K562 (cell line): Measurements from ENCODE around the gene SPAG4. TPM values are rescaled to one million over a fixed set of nuclear protein-coding genes. Genes with fewer than 3 reads are reported as not detected.
A peak's percentile ranks its signal among the peaks of the same experiment; 100 is the strongest.

Source experiments
- ATAC-seq: fragments of 200-7000 bp; cut with Tn5 transposase; 3 replicates; pipeline ENCODE4 v1.9.1; 2020; ENCODE audit warnings: moderate library complexity
- BruUV-seq: library from RNA; stranded (reverse); fragments of 400-500 nt; replicated peaks from 2 replicates; lab custom pipeline; 2021; lab: Mats Ljungman, UMichigan
- CTCF ChIA-PET: fragments of 300-600 bp; formaldehyde crosslinking; extraction: SDS; loops from one replicate; lab custom pipeline; 2021; ENCODE audit warnings: low intra/inter-chr PET ratio; lab: Yijun Ruan, JAX
- POLR2A ChIA-PET: fragments of 300-600, 350-650 bp; sonication (Branson Sonifier 250); formaldehyde crosslinking; extraction: SDS; loops from one replicate; lab custom pipeline; 2021; ENCODE audit warnings: antibody characterized with exemption, inconsistent platforms; lab: Yijun Ruan, JAX
- DNase-seq, 4 experiments: peaks; one replicate each; pipeline versions ENCODE4 v3.0.0 to v3.0.0-alpha.2; 2011 to 2018; ENCODE audit warnings: low spot score in 3 of 4, mixed read lengths in 3 of 4; ENCODE audit errors: extremely low read depth in 1 of 4
- FAIRE-seq: peaks from 2 replicates; lab custom pipeline; 2011; peaks lifted over from hg19 to GRCh38; lab: Jason Lieb, UNC
- H2AFZ ChIP-seq: 2 replicates; pipeline ENCODE4 v1.6.0; 2011; ENCODE audit warnings: low read depth, low read length, control low read depth, inconsistent platforms
- H3K27ac ChIP-seq: fragments of 200-600 bp; 3 replicates; pipeline ENCODE4 v1.8.0; 2011; ENCODE audit warnings: low read depth, mild to moderate bottlenecking, control low read depth, inconsistent platforms, low read length, moderate library complexity, mixed read lengths; ENCODE audit errors: extremely low read depth
- H3K27me3 ChIP-seq, 2 experiments: fragments of 300-600 bp in 1 of 2; 2 replicates in 1 of 2; 3 replicates in 1 of 2; pipeline versions ENCODE4 v1.6.0 to v1.8.0; 2011; ENCODE audit warnings: inconsistent platforms in 2 of 2, low read length in 2 of 2, mild to moderate bottlenecking in 1 of 2, mixed read lengths in 1 of 2, moderate library complexity in 1 of 2; ENCODE audit not compliant: control insufficient read depth in 2 of 2, insufficient read depth in 2 of 2
- H3K36me3 ChIP-seq: fragments of 300-600 bp; 3 replicates; pipeline ENCODE4 v1.8.0; 2011; ENCODE audit warnings: mild to moderate bottlenecking, low read length, inconsistent platforms; ENCODE audit not compliant: control insufficient read depth, insufficient read depth
- H3K4me1 ChIP-seq, 2 experiments: fragments of 200-600 bp in 1 of 2; replicated peaks in 1 of 2; 2 replicates in 1 of 2; 3 replicates in 1 of 2; pipeline versions ENCODE4 v1.5.1 to v1.8.0; 2011; ENCODE audit warnings: inconsistent platforms in 2 of 2, low read length in 2 of 2, mild to moderate bottlenecking in 1 of 2, mixed read lengths in 1 of 2, moderate library complexity in 1 of 2; ENCODE audit not compliant: control insufficient read depth in 2 of 2, insufficient read depth in 2 of 2
- H3K4me2 ChIP-seq: 2 replicates; pipeline ENCODE4 v1.6.1; 2011; ENCODE audit warnings: low read length, control low read depth, inconsistent platforms, mixed read lengths; ENCODE audit not compliant: insufficient read depth
- H3K4me3 ChIP-seq: fragments of 200-600 bp; sonication (generic), shearing (Covaris generic); 2 replicates; pipeline ENCODE4 v1.5.1; 2016; ENCODE audit warnings: control low read depth, inconsistent platforms
- H3K79me2 ChIP-seq: fragments of 200-600 bp; 3 replicates; pipeline ENCODE4 v1.8.0; 2011; ENCODE audit warnings: low read length, inconsistent platforms; ENCODE audit not compliant: control insufficient read depth, insufficient read depth
- H3K9ac ChIP-seq, 2 experiments: 2 replicates each; pipeline versions ENCODE4 v1.6.0 to v1.6.1; 2011; ENCODE audit warnings: low read depth in 2 of 2, low read length in 2 of 2, control low read depth in 1 of 2, inconsistent platforms in 1 of 2, mild to moderate bottlenecking in 1 of 2, mixed read lengths in 1 of 2; ENCODE audit not compliant: insufficient read depth in 1 of 2
- H3K9me1 ChIP-seq: one replicate; pipeline ENCODE4 v1.6.0; 2011; ENCODE audit warnings: inconsistent platforms, mild to moderate bottlenecking, low read length, moderate library complexity; ENCODE audit not compliant: control insufficient read depth, insufficient read depth
- H3K9me3 ChIP-seq: replicated peaks from 2 replicates; pipeline ENCODE4 v1.5.1; 2011; ENCODE audit warnings: low read depth, low read length, inconsistent platforms; ENCODE audit not compliant: control insufficient read depth, insufficient read depth
- H4K20me1 ChIP-seq: replicated peaks from 2 replicates; pipeline ENCODE4 v1.6.1; 2011; ENCODE audit warnings: low read length, inconsistent platforms, mixed read lengths; ENCODE audit not compliant: control insufficient read depth, insufficient read depth
- BRF2 ChIP-seq: IDR thresholded peaks from 3 replicates; pipeline ENCODE4 v1.6.1; 2011; ENCODE audit warnings: borderline replicate concordance, mild to moderate bottlenecking; ENCODE audit not compliant: insufficient read length, insufficient read depth
- CEBPG ChIP-seq, 3 experiments: fragments of 200-800 bp in 1 of 3; sonication (Bioruptor generic) in 1 of 3; sonication (generic) in 1 of 3; formaldehyde crosslinking in 1 of 3; IDR thresholded peaks in 2 of 3; conservative IDR thresholded peaks in 1 of 3; 2 replicates each; pipeline versions ENCODE4 v1.6.1 to v1.8.0; 2016 to 2022; ENCODE audit warnings: missing compliant biosample characterization in 2 of 3, missing genetic modification characterization in 2 of 3, mild to moderate bottlenecking in 1 of 3, missing genetic modification reagents in 1 of 3
- HMBOX1 ChIP-seq: sonication (generic); IDR thresholded peaks from 2 replicates; pipeline ENCODE4 v1.6.1; 2016
- MYC ChIP-seq, 2 experiments: fragments of 250-450 bp in 1 of 2; sonication (Bioruptor Pico) in 1 of 2; IDR thresholded peaks; 2 replicates each; pipeline versions ENCODE4 v1.5.1 to v1.6.1; 2012 to 2021; ENCODE audit warnings: low read depth in 2 of 2, borderline replicate concordance in 1 of 2, improper control_type of control experiment in 1 of 2, low read length in 1 of 2, mild to moderate bottlenecking in 1 of 2, moderate library complexity in 1 of 2
- PTTG1 ChIP-seq: fragments of 450-650 bp; IDR thresholded peaks from 2 replicates; pipeline ENCODE4 v1.6.1; 2016; ENCODE audit warnings: low read depth, mild to moderate bottlenecking, missing genetic modification characterization, missing compliant biosample characterization
- RB1 ChIP-seq: fragments of 450-650 bp; IDR thresholded peaks from 2 replicates; pipeline ENCODE4 v1.6.1; 2017; ENCODE audit warnings: low read depth, mild to moderate bottlenecking
- SMAD1 ChIP-seq: fragments of 150-350 bp; IDR thresholded peaks from 2 replicates; pipeline ENCODE4 v1.6.1; 2014; ENCODE audit warnings: low read length, low read depth; ENCODE audit not compliant: partially characterized antibody
- ZEB2 ChIP-seq: fragments of 450-650 bp; IDR thresholded peaks from 2 replicates; pipeline ENCODE4 v1.6.1; 2016
- ZNF232 ChIP-seq: sonication (generic); formaldehyde crosslinking; IDR thresholded peaks from 2 replicates; pipeline ENCODE4 v1.8.0; 2022; ENCODE audit warnings: mild to moderate bottlenecking, missing genetic modification reagents
- WGBS: fragments of 100-300 bp; shearing (Covaris generic); methylation state at CpG from one replicate; pipeline ENCODE4 v1.1.6; 2016; ENCODE audit warnings: low coverage, mixed read lengths; ENCODE audit not compliant: insufficient coverage; ENCODE audit errors: missing lambda C conversion rate; 5-methylcytosine and 5-hydroxymethylcytosine counted together
- in situ Hi-C: fragments of 300-500 bp; cut with MboI; formaldehyde crosslinking; loops from 4 replicates; pipeline ENCODE4 v1.15.0; 2018; ENCODE audit warnings: inconsistent platforms, mixed read lengths
- intact Hi-C: fragments of 100-400 bp; cut with micrococcal nuclease; formaldehyde crosslinking; loops from 2 replicates; pipeline ENCODE4 v1.14.2; 2022
- polyA plus RNA-seq, 8 experiments: library from polyadenylated mRNA; depleted of rRNA in 4 of 8; stranded (reverse) in 5 of 8; unstranded in 3 of 8; fragments of >200 nt; fragmentation: Nextera tagmentation in 2 of 8; fragmentation: Illumina TruSeq in 1 of 8; extraction: Ambion mirVana in 2 of 8; extraction: Trizol in 1 of 8; gene quantifications; 2 replicates each; pipeline versions ENCODE4 v1.2.1 to v1.2.3, GENCODE V29; 2011 to 2014; ENCODE audit warnings: inconsistent platforms in 1 of 8, missing spikeins in 1 of 8
- total RNA-seq, 7 experiments: library from RNA; depleted of rRNA in 6 of 7; stranded (reverse); fragments of >200 nt in 6 of 7; fragmentation: Illumina TruSeq in 2 of 7; extraction: Trizol in 2 of 7; gene quantifications; 2 replicates each; pipeline versions ENCODE4 v1.2.1 to v1.2.3, GENCODE V29; 2011 to 2021; ENCODE audit warnings: low replicate concordance in 1 of 7
- TF ChIP-seq, protein P1 (sequence below): fragments of 450-650 bp; formaldehyde crosslinking; IDR thresholded peaks from 2 replicates; pipeline ENCODE4 v1.4.0; 2020; ENCODE audit warnings: mild to moderate bottlenecking, moderate library complexity
- TF ChIP-seq, protein P2 (sequence below): sonication (generic); formaldehyde crosslinking; IDR thresholded peaks from 2 replicates; pipeline ENCODE4 v1.8.0; 2022; ENCODE audit warnings: missing genetic modification reagents, mild to moderate bottlenecking, moderate library complexity, borderline replicate concordance
- TF ChIP-seq, protein P3 (sequence below), 3 experiments: IDR thresholded peaks in 2 of 3; conservative IDR thresholded peaks in 1 of 3; 2 replicates each; pipeline ENCODE4 v1.5.1; 2011 to 2012; ENCODE audit warnings: low read length in 3 of 3, mild to moderate bottlenecking in 3 of 3, control low read depth in 2 of 3, improper control_type of control experiment in 1 of 3, inconsistent platforms in 1 of 3, low read depth in 1 of 3, mixed read lengths in 1 of 3, moderate library complexity in 1 of 3; ENCODE audit not compliant: insufficient read depth in 2 of 3

Gene SPAG4
- total and polyA plus RNA-seq, 9 of the 15 experiments (the other 6 are each of a cell fraction or from before 2014, with no cell fraction given) = 1.6 to 11.4 (median 4.6) TPM

DNA sequence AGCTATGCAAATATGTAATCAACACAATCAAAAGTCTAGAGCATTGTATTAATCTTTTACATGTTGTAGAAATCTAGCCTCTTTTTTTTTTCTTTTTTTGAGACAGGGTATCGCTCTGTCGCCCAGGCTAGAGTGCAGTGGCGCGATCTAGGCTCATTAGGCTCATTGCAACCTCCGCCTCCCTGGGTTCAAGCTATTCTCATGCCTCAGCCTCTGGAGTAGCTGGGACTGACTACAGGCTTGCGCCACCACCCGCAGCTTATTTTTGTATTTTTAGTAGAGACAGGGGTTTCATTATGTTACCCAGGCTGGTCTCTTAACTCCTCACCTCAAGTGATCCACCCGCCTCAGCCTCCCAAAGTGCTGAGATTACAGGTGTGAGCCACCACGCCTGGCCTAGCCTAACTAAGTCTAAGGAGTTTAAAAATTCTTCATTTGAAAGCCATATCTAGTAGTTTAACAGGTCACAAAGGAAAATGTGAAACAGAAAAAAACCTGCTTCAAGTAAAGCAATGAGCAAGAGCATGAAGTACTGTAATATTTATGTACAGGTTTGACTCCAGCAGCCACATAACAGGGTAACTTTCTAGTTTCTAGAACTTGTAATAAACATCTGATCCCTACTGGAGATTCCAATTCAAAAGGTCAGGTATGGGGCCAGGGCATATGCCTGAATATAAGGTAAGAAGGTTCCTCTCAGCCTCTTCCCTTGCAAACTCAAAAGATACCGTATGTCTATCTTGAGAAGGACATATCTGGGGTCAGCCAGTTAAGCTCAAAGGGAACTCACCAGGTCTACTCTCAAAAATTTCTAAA is 44.7 kb downstream of the SPAG4 start:
- H3K36me3 ChIP-seq = peaks cover 23% of the 10 kb centered on the region; the same call in 2 of the 3 replicates
- POLR2A ChIA-PET = interaction anchor here (0.6 to 1.5 kb wide), 9 partner anchors 8 to 162 kb away, joined by 3 to 4 read pairs (median 3); partner anchors contain the start of gene RBM39
- CTCF ChIA-PET = no interaction called here
- H3K4me3 ChIP-seq = no peak overlapping the region
- H3K4me1 ChIP-seq = peaks cover 22 to 24% of the 10 kb centered on the region in 2 experiments; a peak in 4 of 5 replicates
- no peaks in the 10 kb centered on the region for H3K9me1 ChIP-seq
- no peaks in the 10 kb centered on the region for H3K27me3 ChIP-seq
- no TSS peak for BruUV-seq
- no peaks in the 10 kb centered on the region for H3K9me3 ChIP-seq
- H3K79me2 ChIP-seq = peaks cover 98% of the 10 kb centered on the region
- no peak overlapping the region; a peak in 1 of 4 replicates for H3K9ac ChIP-seq
- peaks cover 46% of the 10 kb centered on the region for H4K20me1 ChIP-seq
- no peak overlapping the region for H3K27ac ChIP-seq
- WGBS = 76% methylated on average over 9 of the region's 10 CpGs
- ATAC-seq = no peak
- in situ Hi-C loops (no loop called here), intact Hi-C loops (loop anchor here (5.0 kb wide), 1 partner anchor 43 kb away; the partner anchor contains the start of gene SPAG4)
- H2AFZ ChIP-seq = no peak overlapping the region
- 0 out of 2 replicates have a peak overlapping the region, but pooled peaks have one; percentile 89 for H3K4me2 ChIP-seq
- FAIRE-seq = no peak
- DNase-seq = no peak
- TF ChIP-seq, protein P1, sequence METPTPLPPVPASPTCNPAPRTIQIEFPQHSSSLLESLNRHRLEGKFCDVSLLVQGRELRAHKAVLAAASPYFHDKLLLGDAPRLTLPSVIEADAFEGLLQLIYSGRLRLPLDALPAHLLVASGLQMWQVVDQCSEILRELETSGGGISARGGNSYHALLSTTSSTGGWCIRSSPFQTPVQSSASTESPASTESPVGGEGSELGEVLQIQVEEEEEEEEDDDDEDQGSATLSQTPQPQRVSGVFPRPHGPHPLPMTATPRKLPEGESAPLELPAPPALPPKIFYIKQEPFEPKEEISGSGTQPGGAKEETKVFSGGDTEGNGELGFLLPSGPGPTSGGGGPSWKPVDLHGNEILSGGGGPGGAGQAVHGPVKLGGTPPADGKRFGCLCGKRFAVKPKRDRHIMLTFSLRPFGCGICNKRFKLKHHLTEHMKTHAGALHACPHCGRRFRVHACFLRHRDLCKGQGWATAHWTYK (CRISPR knock-in tag) = no peak
- TF ChIP-seq BRF2 (no peak), PTTG1 (tag) (no peak), RB1 (no peak), CEBPG (CRISPR knock-in tag; IDR thresholded peaks at IDR 0.05) (no peak), CEBPG (tag; conservative IDR thresholded peaks at IDR 0.05 in 1 of 2, IDR thresholded peaks at IDR 0.05 in 1 of 2) (no peak), HMBOX1 (no peak), MYC (IDR thresholded peaks at IDR 0.05; ENCODE audit: low read depth, low read length) (no peak), MYC (CRISPR knock-in tag; IDR thresholded peaks at IDR 0.05; ENCODE audit: borderline replicate concordance, low read depth) (no peak), SMAD1 (no peak), ZNF232 (CRISPR knock-in tag) (no peak), ZEB2 (no peak)
- TF ChIP-seq, protein P2, sequence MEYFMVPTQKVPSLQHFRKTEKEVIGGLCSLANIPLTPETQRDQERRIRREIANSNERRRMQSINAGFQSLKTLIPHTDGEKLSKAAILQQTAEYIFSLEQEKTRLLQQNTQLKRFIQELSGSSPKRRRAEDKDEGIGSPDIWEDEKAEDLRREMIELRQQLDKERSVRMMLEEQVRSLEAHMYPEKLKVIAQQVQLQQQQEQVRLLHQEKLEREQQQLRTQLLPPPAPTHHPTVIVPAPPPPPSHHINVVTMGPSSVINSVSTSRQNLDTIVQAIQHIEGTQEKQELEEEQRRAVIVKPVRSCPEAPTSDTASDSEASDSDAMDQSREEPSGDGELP (CRISPR knock-in tag) = no peak
- TF ChIP-seq, protein P3, sequence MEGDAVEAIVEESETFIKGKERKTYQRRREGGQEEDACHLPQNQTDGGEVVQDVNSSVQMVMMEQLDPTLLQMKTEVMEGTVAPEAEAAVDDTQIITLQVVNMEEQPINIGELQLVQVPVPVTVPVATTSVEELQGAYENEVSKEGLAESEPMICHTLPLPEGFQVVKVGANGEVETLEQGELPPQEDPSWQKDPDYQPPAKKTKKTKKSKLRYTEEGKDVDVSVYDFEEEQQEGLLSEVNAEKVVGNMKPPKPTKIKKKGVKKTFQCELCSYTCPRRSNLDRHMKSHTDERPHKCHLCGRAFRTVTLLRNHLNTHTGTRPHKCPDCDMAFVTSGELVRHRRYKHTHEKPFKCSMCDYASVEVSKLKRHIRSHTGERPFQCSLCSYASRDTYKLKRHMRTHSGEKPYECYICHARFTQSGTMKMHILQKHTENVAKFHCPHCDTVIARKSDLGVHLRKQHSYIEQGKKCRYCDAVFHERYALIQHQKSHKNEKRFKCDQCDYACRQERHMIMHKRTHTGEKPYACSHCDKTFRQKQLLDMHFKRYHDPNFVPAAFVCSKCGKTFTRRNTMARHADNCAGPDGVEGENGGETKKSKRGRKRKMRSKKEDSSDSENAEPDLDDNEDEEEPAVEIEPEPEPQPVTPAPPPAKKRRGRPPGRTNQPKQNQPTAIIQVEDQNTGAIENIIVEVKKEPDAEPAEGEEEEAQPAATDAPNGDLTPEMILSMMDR (IDR thresholded peaks at IDR 0.05 in 2 of 3, conservative IDR thresholded peaks at IDR 0.05 in 1 of 3; ENCODE audit: insufficient read depth in 2 of 3, low read depth in 1 of 3, low read length in 3 of 3) = no peak
